Memory B cell (primary cell): ENCODE measurements around the gene PHF19.

Experiments used
- ATAC-seq: fragments of 150-1000 bp; cut with Tn5 transposase; 2 replicates; pipeline ENCODE4 v1.10.0; 2021; ENCODE audit warnings: low read depth, mild to moderate bottlenecking, moderate library complexity
- DNase-seq, 2 donors: peaks; one replicate each; pipeline ENCODE4 v3.0.0; 2022; ENCODE audit warnings: low spot score in 2 of 2
- H3K27ac Mint-ChIP-seq: one replicate; pipeline ENCODE4 v1.8.0; 2022; ENCODE audit warnings: mild to moderate bottlenecking, moderate library complexity, mixed read lengths
- H3K27me3 Mint-ChIP-seq: one replicate; pipeline ENCODE4 v1.8.0; 2022; ENCODE audit warnings: mixed read lengths
- H3K36me3 Mint-ChIP-seq: one replicate; pipeline ENCODE4 v1.8.0; 2022; ENCODE audit warnings: mild to moderate bottlenecking, mixed read lengths
- H3K4me1 Mint-ChIP-seq: one replicate; pipeline ENCODE4 v1.8.0; 2022; ENCODE audit warnings: mixed read lengths
- H3K4me3 Mint-ChIP-seq: one replicate; pipeline ENCODE4 v1.8.0; 2022; ENCODE audit warnings: mild to moderate bottlenecking, moderate library complexity, mixed read lengths
- H3K9me3 Mint-ChIP-seq: one replicate; pipeline ENCODE4 v1.8.0; 2022; ENCODE audit warnings: mixed read lengths

Gene PHF19

GRCh38 chr9:120904061-120904977 is 27.3 kb upstream of the PHF19 start:
- H3K36me3 Mint-ChIP-seq: peaks cover 2% of the 10 kb centered on the region

DNA sequence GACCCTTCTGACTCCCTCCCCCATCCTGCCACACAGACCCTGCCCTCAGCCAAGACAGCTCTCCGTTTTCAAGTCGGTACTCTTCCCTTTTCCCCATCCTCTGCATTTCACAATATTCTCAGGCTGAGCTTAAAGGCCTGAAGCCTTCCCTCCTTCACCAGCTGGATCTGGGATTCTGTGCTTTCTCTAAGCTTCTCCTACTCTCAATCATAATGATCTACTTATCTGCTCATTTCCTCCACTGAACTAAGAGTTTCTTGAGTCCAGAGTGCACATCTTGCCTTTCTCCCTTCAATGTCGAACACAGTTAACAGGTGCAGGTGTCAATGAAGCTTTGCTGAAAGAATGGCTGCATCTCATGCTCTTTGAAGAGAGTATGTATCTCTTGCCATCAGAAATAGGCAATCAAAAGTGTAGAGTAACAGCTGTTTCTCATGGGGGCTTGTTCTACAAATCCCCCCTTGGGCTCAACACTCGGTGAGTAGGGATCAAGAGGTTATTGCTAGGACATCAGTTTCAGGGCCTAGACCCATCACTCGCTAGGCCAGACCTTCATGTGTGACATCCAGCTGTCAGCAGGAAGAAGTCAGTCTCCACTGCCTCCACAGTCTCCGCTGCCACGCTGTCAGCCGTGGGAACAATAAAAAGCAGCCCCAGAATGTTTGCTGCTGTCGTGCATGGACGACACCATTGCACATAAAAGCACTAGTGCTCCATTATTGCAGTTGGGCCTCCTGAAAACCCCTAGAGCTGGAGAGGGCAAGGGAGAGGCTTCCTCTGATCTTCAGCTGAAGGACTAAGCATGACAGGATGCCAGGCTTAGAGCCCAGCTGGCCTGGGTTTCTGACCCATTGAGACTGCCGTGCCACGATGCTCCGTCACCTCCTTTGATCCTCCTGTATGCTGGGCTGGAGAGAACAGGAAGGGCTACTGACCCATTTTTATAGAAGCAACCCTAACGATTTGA is 25.9 kb upstream of the PHF19 start:
- no peaks in the 10 kb centered on the region for H3K27me3 Mint-ChIP-seq
- peaks cover 49% of the 10 kb centered on the region for H3K4me1 Mint-ChIP-seq
- H3K36me3 Mint-ChIP-seq: peaks cover 2% of the 10 kb centered on the region
- H3K9me3 Mint-ChIP-seq: no peaks in the 10 kb centered on the region
- DNase-seq: no peak
- H3K27ac Mint-ChIP-seq: peak overlapping the region; percentile 98
- no peak for ATAC-seq
- peak overlapping the region; percentile 22 for H3K4me3 Mint-ChIP-seq

More at GRCh38 chr9:120904061-120904977, 27.3 kb upstream of the PHF19 start:
- peak overlapping the region; percentile 98 for H3K27ac Mint-ChIP-seq
- no peak overlapping the region for H3K4me3 Mint-ChIP-seq
- no peaks in the 10 kb centered on the region for H3K27me3 Mint-ChIP-seq
- H3K4me1 Mint-ChIP-seq: peaks cover 49% of the 10 kb centered on the region
- H3K9me3 Mint-ChIP-seq: no peaks in the 10 kb centered on the region
- DNase-seq (peak; percentile 32 to 57), ATAC-seq (peak; percentile 90)

- peaks cover 51% of the 10 kb centered on the region for H3K4me1 Mint-ChIP-seq
- H3K27ac Mint-ChIP-seq: peak overlapping the region; percentile 98
- ATAC-seq: no peak
- H3K4me3 Mint-ChIP-seq: no peak overlapping the region
- no peaks in the 10 kb centered on the region for H3K36me3 Mint-ChIP-seq
- no peaks in the 10 kb centered on the region for H3K9me3 Mint-ChIP-seq
- no peaks in the 10 kb centered on the region for H3K27me3 Mint-ChIP-seq
- no peak for DNase-seq
These were observed 25.0 kb upstream of the PHF19 start for GRCh38 chr9:120901755-120902568.

DNA sequence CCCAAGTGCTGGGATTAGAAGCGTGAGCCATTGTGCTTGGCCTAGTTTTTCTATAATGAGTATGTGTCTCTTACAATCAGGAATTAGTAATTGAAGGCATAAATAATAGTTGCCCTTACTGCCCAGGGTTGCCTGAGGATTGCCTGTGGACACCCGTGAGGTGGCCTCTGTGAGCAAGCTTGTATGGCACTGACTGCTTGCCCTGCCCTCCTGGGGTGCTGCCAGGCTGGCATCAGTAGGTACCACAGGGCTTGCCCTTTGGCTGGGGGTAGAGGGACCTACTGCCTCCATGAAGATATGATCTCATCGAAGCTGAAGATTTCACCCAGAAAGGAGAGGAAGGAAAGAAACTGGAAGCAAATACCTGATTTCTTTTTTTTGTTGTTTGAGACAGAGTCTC is 23.8 kb upstream of the PHF19 start:
- Mint-ChIP-seq H3K36me3 (no peaks in the 10 kb centered on the region), H3K4me3 (no peak overlapping the region), H3K27ac (no peak overlapping the region), H3K27me3 (no peaks in the 10 kb centered on the region), H3K9me3 (no peaks in the 10 kb centered on the region), H3K4me1 (peaks cover 48% of the 10 kb centered on the region)
- DNase-seq (no peak), ATAC-seq (no peak)

GRCh38 chr9:120899490-120900068 is 22.6 kb upstream of the PHF19 start:
- Mint-ChIP-seq H3K36me3 (no peaks in the 10 kb centered on the region), H3K4me1 (peaks cover 36% of the 10 kb centered on the region), H3K9me3 (no peaks in the 10 kb centered on the region), H3K27me3 (no peaks in the 10 kb centered on the region), H3K4me3 (no peak overlapping the region), H3K27ac (no peak overlapping the region)
- no peak for DNase-seq
- no peak for ATAC-seq

DNA sequence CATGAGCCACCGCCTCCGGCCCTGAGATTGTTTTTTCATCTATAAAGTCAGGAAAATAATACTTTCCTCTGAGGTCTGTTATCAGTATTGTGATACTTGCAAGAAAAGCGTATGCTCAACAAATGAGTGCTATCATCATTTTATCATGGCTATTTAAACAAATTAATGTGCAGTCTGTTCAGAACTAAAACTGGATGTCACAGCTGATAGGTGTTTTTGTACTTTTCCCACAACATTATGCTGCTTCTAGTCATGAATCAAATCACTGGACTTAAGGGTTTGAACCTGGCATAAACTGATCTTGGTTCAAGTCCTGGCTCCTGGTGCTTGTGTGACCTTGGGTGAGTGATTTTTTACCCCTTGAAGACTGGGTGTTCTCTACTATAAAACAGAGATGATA is 21.4 kb upstream of the PHF19 start:
- no peaks in the 10 kb centered on the region for H3K9me3 Mint-ChIP-seq
- H3K36me3 Mint-ChIP-seq: no peaks in the 10 kb centered on the region
- no peak overlapping the region for H3K27ac Mint-ChIP-seq
- DNase-seq (no peak), ATAC-seq (no peak)
- H3K4me3 Mint-ChIP-seq: no peak overlapping the region
- no peaks in the 10 kb centered on the region for H3K27me3 Mint-ChIP-seq
- peaks cover 26% of the 10 kb centered on the region for H3K4me1 Mint-ChIP-seq

DNA sequence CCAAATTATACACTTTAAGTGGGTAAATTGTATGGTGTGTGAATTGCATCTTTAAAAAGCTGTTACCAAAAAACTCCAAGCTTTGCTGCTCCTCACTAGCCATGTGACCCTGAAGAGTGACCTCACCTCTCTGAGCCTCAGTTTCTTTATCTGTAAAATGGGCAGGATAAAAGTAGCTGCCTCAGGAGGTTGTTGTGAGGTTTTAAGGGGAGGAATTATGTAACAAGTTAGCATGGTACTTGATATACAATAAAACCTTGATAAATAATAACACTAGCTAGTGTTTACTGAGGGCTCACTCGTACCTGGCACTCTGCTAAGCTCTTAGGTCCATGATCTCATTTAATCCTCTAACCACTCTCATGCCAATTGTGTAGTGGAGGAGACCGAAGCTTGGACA is 19.0 kb upstream of the PHF19 start:
- ATAC-seq (no peak), DNase-seq (no peak)
- Mint-ChIP-seq H3K4me1 (peaks cover 30% of the 10 kb centered on the region), H3K36me3 (no peaks in the 10 kb centered on the region), H3K27ac (no peak overlapping the region), H3K4me3 (no peak overlapping the region), H3K9me3 (no peaks in the 10 kb centered on the region), H3K27me3 (no peaks in the 10 kb centered on the region)

DNA sequence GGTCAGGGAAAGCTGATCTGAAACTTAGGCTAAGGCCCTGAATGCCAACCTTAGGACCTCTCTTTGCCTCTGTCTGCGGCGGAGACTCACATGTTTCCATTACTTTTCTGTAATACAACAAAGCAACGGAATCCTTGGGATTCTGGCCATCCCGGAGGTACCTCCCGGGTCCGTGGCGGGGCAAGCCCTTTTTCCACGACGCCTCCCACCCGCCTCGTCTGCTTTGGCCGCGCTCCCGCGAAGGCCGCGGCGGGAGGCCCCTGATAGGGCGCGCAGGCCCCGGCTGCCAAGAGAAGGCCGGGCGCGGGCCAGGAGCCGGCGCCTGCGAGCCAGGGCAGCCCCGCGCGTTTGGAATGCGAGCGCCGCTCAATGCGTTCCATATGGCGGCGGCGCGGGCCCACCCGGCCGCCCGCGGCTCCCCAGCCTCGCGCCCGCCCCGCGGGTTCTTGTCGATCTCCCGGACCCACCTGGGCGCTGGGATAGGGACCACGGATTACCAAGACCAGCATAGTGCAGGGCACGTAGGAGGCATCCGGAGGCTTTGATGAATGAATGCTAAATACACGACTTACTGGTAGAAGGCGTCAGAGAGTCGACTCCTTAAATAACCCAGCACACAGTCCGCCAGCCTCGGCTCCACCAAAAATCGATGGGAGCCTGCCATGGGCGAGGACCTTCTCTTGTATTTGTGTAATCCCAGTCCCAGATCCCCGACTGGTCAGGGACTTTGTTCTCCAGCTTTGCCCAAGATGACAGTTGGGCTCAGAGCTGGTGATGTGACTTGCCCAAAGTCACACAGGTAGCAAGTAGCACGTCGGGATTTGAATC is 17.5 kb upstream of the PHF19 start:
- Mint-ChIP-seq H3K36me3 (no peaks in the 10 kb centered on the region), H3K27ac (no peak overlapping the region), H3K4me1 (peaks cover 33% of the 10 kb centered on the region), H3K9me3 (no peaks in the 10 kb centered on the region), H3K4me3 (no peak overlapping the region), H3K27me3 (no peaks in the 10 kb centered on the region)
- ATAC-seq (no peak), DNase-seq (no peak)

- DNase-seq: no peak
These were observed 16.8 kb upstream of the PHF19 start for GRCh38 chr9:120893611-120894307.

DNA sequence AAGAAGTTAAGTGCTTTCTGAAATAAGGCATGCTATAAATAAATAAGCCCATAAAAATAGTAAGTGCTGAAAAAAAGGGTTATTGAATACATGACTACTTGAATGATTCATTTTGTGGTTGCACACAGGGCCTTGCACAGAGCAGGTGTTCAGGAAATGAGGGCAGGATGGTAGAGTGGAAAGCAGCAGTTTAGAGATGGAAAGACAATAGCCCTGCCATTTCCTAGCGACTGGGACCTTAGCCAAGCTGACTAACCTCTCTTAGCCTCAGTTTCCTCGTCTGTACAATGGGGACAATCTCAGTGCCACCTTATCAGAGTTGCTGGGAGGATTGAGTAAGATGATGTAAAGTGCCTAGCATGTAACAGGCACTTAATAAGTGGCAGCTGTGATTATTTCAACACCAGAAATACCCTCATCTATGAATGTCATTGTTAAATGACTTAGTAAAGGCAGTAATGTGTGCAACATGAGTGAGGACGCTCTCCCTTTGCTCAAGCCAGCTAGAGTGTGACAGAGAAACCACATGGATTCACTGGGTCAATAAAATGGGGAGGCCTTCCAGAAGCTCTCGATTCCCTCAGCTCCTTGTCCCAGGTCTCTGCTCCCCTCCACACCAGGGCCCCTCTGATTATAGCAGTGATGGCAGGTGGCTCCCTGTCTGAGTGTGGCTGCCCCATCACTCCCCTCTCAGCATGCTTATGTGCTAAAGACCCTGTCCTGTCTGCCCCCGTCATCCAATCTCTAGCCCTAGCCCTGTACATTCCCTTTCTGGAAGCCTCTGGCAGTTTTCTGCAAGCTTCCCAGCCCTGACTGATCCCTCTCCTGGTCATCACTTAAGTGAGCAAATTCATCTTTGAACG is 16.0 kb upstream of the PHF19 start:
- Mint-ChIP-seq H3K4me3 (peak overlapping the region; percentile 10), H3K36me3 (no peaks in the 10 kb centered on the region), H3K4me1 (peaks cover 33% of the 10 kb centered on the region), H3K27me3 (no peaks in the 10 kb centered on the region), H3K27ac (peak overlapping the region; percentile 30), H3K9me3 (no peaks in the 10 kb centered on the region)
- DNase-seq (no peak), ATAC-seq (peak; percentile 94)

More at GRCh38 chr9:120893611-120894307, 16.8 kb upstream of the PHF19 start:
- no peaks in the 10 kb centered on the region for H3K9me3 Mint-ChIP-seq
- H3K36me3 Mint-ChIP-seq: no peaks in the 10 kb centered on the region
- peak overlapping the region; percentile 7 for H3K27ac Mint-ChIP-seq
- H3K27me3 Mint-ChIP-seq: no peaks in the 10 kb centered on the region
- ATAC-seq: no peak
- peaks cover 33% of the 10 kb centered on the region for H3K4me1 Mint-ChIP-seq
- no peak overlapping the region for H3K4me3 Mint-ChIP-seq

DNA sequence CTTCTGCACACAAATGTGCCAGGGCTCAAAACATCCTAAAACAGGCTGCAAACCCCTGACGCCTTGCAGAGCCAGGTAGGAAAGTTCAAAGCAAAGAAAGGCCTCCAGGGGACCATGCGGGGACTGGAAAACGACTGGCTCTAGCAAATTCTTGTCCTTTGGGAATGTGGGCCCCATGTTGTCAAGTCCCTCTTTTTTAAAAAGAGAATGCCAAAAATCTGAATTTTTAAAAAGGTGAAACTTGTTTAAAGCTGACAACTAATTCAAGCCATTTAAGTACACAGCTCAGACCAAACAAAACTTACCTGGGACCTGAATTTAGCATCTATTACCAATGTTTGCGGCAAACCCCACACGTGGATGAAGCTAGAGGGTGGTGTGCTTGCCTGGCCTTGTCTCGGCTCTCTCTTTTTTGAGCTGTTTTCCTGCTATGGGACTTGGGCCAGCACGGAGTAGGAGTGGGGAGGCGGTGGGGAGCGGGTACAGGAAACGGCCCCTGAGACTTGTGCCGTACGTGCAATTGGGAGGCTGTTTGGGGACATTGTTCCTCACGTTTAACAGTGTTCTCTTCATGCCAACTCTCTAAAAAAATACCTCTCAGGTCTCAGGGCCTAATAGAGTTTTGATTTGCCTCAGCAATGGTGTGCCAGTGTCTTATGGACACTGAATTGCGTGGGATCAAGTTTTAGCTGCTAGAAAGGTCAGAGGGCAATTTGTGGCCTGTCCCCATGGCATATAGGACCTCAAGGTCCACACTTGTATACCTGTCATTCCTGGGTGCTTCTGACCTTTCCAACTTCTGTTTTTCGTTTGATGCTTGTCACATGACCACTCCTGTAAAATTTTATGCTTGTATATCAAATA is 15.1 kb upstream of the PHF19 start:
- H3K4me3 Mint-ChIP-seq: peak overlapping the region; percentile 10
- H3K4me1 Mint-ChIP-seq: peaks cover 31% of the 10 kb centered on the region
- H3K27me3 Mint-ChIP-seq: no peaks in the 10 kb centered on the region
- ATAC-seq (no peak), DNase-seq (no peak)
- no peaks in the 10 kb centered on the region for H3K9me3 Mint-ChIP-seq
- H3K27ac Mint-ChIP-seq: peak overlapping the region; percentile 30
- no peaks in the 10 kb centered on the region for H3K36me3 Mint-ChIP-seq
